GM23248 (cell line): ENCODE measurements around the gene SMIM3. TPM values are rescaled to one million over a fixed set of nuclear protein-coding genes. Genes with fewer than 3 reads are reported as not detected.

Experiments used
- DNase-seq: peaks from one replicate; pipeline ENCODE4 v3.0.0-alpha.2; 2015
- H2AFZ ChIP-seq: fragments of 200-600 bp; sonication (generic); 2 replicates; pipeline ENCODE4 v1.6.1; 2016; ENCODE audit warnings: antibody characterized with exemption
- H3F3A ChIP-seq: fragments of 200-600 bp; sonication (generic); 2 replicates; pipeline ENCODE4 v1.6.1; 2016; ENCODE audit warnings: mild to moderate bottlenecking, antibody characterized with exemption, mixed run types; ENCODE audit not compliant: insufficient read depth
- H3K27ac ChIP-seq: fragments of 200-600 bp; sonication (generic); 2 replicates; pipeline ENCODE4 v1.5.1; 2016; ENCODE audit warnings: mild to moderate bottlenecking
- H3K27me3 ChIP-seq: fragments of 200-600 bp; sonication (generic); replicated peaks from 2 replicates; pipeline ENCODE4 v1.6.1; 2016; ENCODE audit warnings: mild to moderate bottlenecking; ENCODE audit not compliant: insufficient read depth
- H3K36me3 ChIP-seq: fragments of 200-600 bp; sonication (generic); 2 replicates; pipeline ENCODE4 v1.6.1; 2016; ENCODE audit warnings: low read depth, mild to moderate bottlenecking
- H3K4me1 ChIP-seq: fragments of 200-600 bp; sonication (generic); 2 replicates; pipeline ENCODE4 v1.6.1; 2016; ENCODE audit warnings: mild to moderate bottlenecking; ENCODE audit not compliant: insufficient read depth
- H3K4me2 ChIP-seq: fragments of 200-600 bp; sonication (generic); one replicate; pipeline ENCODE4 v1.6.1; 2016; ENCODE audit warnings: mild to moderate bottlenecking; ENCODE audit not compliant: unreplicated experiment
- H3K4me3 ChIP-seq: fragments of 200-600 bp; sonication (generic); 2 replicates; pipeline ENCODE4 v1.5.1; 2016; ENCODE audit warnings: mild to moderate bottlenecking
- H3K79me2 ChIP-seq: fragments of 200-600 bp; sonication (generic); 2 replicates; pipeline ENCODE4 v1.6.1; 2016; ENCODE audit warnings: mild to moderate bottlenecking; ENCODE audit not compliant: insufficient read depth
- H3K9ac ChIP-seq: fragments of 200-600 bp; sonication (generic); 2 replicates; pipeline ENCODE4 v1.6.1; 2016; ENCODE audit warnings: mild to moderate bottlenecking
- H3K9me2 ChIP-seq: fragments of 200-600 bp; sonication (generic); 2 replicates; pipeline ENCODE4 v1.6.1; 2016; ENCODE audit warnings: mixed run types, mild to moderate bottlenecking, moderate library complexity; ENCODE audit not compliant: insufficient read depth
- H3K9me3 ChIP-seq: fragments of 200-600 bp; sonication (generic); one replicate; pipeline ENCODE4 v1.6.1; 2017; ENCODE audit warnings: low read depth
- H4K20me1 ChIP-seq: fragments of 200-600 bp; sonication (generic); 2 replicates; pipeline ENCODE4 v1.6.0; 2016; ENCODE audit not compliant: insufficient read depth
- EZH2 ChIP-seq: fragments of 200-600 bp; sonication (generic); IDR thresholded peaks from 2 replicates; pipeline ENCODE4 v1.6.1; 2018; ENCODE audit warnings: antibody characterized with exemption, mild to moderate bottlenecking; ENCODE audit not compliant: insufficient read depth, poor library complexity, severe bottlenecking
- EZH2phosphoT487 ChIP-seq: fragments of 200-600 bp; sonication (generic); IDR thresholded peaks from 2 replicates; pipeline ENCODE4 v1.6.1; 2018; ENCODE audit warnings: antibody characterized with exemption, moderate library complexity, mild to moderate bottlenecking, low read depth; ENCODE audit not compliant: insufficient read depth
- WGBS, 2 experiments: methylation state at CpG; one replicate each; pipeline ENCODE4 v1.1.6; 2015 to 2017; ENCODE audit warnings: low lambda C conversion rate in 2 of 2, low coverage in 1 of 2; ENCODE audit errors: missing lambda C conversion rate in 2 of 2; 5-methylcytosine and 5-hydroxymethylcytosine counted together
- in situ Hi-C: fragments of 300-500 bp; cut with MboI; formaldehyde crosslinking; loops from 2 replicates; pipeline ENCODE4 v1.15.0; 2020
- polyA plus RNA-seq: library from polyadenylated mRNA; unstranded; fragments of >200 nt; fragmentation: Nextera tagmentation; extraction: Ambion mirVana; gene quantifications from 2 replicates; pipeline ENCODE4 v1.2.1, GENCODE V29; 2016
- total RNA-seq: library from RNA; depleted of rRNA; stranded (reverse); fragments of >200 nt; shearing (Covaris generic); gene quantifications from 2 replicates; pipeline ENCODE4 v1.2.3, GENCODE V29; 2014

Gene SMIM3
- total and polyA plus RNA-seq, 2 experiments from 2014 or later, result 73.8 to 88.3 TPM

DNA sequence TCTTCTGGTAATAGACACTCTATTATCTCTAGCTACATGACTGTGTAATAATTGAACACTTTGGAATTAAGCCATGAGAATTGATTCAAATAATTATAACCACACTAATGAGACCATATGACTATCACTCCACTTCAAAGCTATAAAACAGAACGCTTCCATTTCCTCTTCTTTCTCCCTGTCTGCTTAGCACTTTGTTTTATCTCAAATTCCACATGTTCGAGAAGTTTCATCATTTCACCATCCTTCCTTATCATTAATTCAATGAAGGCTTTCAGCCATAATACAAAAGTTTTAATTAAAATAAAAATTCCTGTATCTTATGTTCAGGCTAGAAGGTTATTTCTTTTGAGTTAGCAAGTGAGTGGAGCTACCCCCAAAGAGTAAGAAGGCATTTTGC lies 12.3 kb upstream of the SMIM3 start:
- H3K4me2 ChIP-seq, result no peak overlapping the region
- no peak overlapping the region for H3K4me3 ChIP-seq
- 40 to 44% methylated on average over 2 of the region's 2 CpGs for WGBS, 2 experiments
- no peaks in the 10 kb centered on the region for H4K20me1 ChIP-seq
- peaks cover 19% of the 10 kb centered on the region for H3K4me1 ChIP-seq
- no peaks in the 10 kb centered on the region for H3K79me2 ChIP-seq
- H3K9me2 ChIP-seq, result no peaks in the 10 kb centered on the region
- H2AFZ ChIP-seq, result no peak overlapping the region
- no peaks in the 10 kb centered on the region for H3K27me3 ChIP-seq
- no peak overlapping the region for H3K9ac ChIP-seq
- no peak for DNase-seq
- no peaks in the 10 kb centered on the region for H3K36me3 ChIP-seq
- in situ Hi-C loops, result no loop called here
- H3K27ac ChIP-seq, result no peak overlapping the region
- H3K9me3 ChIP-seq, result no peaks in the 10 kb centered on the region
- TF ChIP-seq EZH2 (no peak), EZH2phosphoT487 (no peak)
- peaks cover 20% of the 10 kb centered on the region for H3F3A ChIP-seq

GRCh38 chr5:150771034-150771795 lies 7.3 kb upstream of the SMIM3 start:
- H3K27ac ChIP-seq, result no peak overlapping the region
- 97% methylated on average over 1 of the region's 1 CpG for WGBS, 2 experiments

GRCh38 chr5:150774145-150774544 lies 4.4 kb upstream of the SMIM3 start:
- peak; percentile 93 for DNase-seq
- in situ Hi-C loops, result no loop called here

More at GRCh38 chr5:150771034-150771795, 7.3 kb upstream of the SMIM3 start:
- H3K79me2 ChIP-seq, result 0 out of 2 replicates have a peak, but pooled peaks cover 4% of the 10 kb centered on the region
- no peak overlapping the region for H3K9ac ChIP-seq
- no peak overlapping the region for H2AFZ ChIP-seq
- no peaks in the 10 kb centered on the region for H4K20me1 ChIP-seq
- no peaks in the 10 kb centered on the region for H3K27me3 ChIP-seq
- no peak overlapping the region for H3K4me2 ChIP-seq
- H3F3A ChIP-seq, result peaks cover 18% of the 10 kb centered on the region
- in situ Hi-C loops, result no loop called here
- no peaks in the 10 kb centered on the region for H3K9me2 ChIP-seq
- peaks cover 20% of the 10 kb centered on the region for H3K4me1 ChIP-seq
- H3K9me3 ChIP-seq, result no peaks in the 10 kb centered on the region
- H3K4me3 ChIP-seq, result no peak overlapping the region
- DNase-seq, result no peak
- no peaks in the 10 kb centered on the region for H3K36me3 ChIP-seq
- no peak for TF ChIP-seq EZH2
- TF ChIP-seq EZH2phosphoT487, result no peak

DNA sequence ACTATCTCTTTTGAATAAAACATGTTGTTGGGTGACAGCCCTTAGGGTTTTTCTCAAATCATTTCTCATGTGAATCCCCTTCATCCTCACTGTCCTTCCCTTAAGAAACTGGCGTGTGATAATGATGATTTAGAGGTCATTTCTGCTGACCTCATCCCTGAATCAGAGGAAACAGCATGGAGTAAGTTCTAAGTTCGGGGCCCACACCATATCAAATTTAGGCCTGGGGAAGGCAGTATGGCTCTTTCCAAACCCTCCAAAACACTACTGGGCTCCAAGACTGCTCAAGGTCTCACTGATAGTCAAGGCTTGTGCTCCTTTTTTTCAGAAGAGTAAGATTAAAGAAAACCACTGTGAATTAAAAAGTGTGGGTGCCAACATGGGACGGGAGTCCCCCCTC lies 872 bp upstream of the SMIM3 start:
- Histone ChIP-seq H2AFZ (peak overlapping the region; percentile 82), H3K4me1 (peaks cover 54% of the 10 kb centered on the region), H3K9ac (peak overlapping the region; percentile 85), H4K20me1 (no peaks in the 10 kb centered on the region), H3K27me3 (no peaks in the 10 kb centered on the region), H3K9me3 (no peaks in the 10 kb centered on the region), H3K9me2 (no peaks in the 10 kb centered on the region), H3K4me2 (peak overlapping the region; percentile 87), H3K79me2 (peaks cover 50% of the 10 kb centered on the region), H3K27ac (peak overlapping the region; percentile 96), H3F3A (peaks cover 62% of the 10 kb centered on the region), H3K4me3 (peak overlapping the region; percentile 88), H3K36me3 (no peaks in the 10 kb centered on the region)
- peak; percentile 31 for DNase-seq
- TF ChIP-seq EZH2phosphoT487 (no peak), EZH2 (no peak)
- in situ Hi-C loops, result no loop called here
- 40 to 46% methylated on average over 3 of the region's 3 CpGs for WGBS, 2 experiments

More at GRCh38 chr5:150774145-150774544, 4.4 kb upstream of the SMIM3 start:
- 0% methylated on average over 1 of the region's 1 CpG for WGBS, 2 experiments
- Histone ChIP-seq H3K9ac (peak overlapping the region; percentile 20; the same call in 1 of the 2 replicates), H3K27ac (peak overlapping the region; percentile 55), H3K4me2 (peak overlapping the region; percentile 56), H3K79me2 (peaks cover 31% of the 10 kb centered on the region), H3K27me3 (no peaks in the 10 kb centered on the region), H4K20me1 (no peaks in the 10 kb centered on the region), H3K4me3 (peak overlapping the region; percentile 14; the same call in 1 of the 2 replicates), H3K36me3 (no peaks in the 10 kb centered on the region), H3K9me3 (no peaks in the 10 kb centered on the region), H3K4me1 (peaks cover 28% of the 10 kb centered on the region), H2AFZ (no peak overlapping the region), H3F3A (peaks cover 32% of the 10 kb centered on the region), H3K9me2 (no peaks in the 10 kb centered on the region)
- TF ChIP-seq EZH2phosphoT487, result no peak
- TF ChIP-seq EZH2, result no peak

DNA sequence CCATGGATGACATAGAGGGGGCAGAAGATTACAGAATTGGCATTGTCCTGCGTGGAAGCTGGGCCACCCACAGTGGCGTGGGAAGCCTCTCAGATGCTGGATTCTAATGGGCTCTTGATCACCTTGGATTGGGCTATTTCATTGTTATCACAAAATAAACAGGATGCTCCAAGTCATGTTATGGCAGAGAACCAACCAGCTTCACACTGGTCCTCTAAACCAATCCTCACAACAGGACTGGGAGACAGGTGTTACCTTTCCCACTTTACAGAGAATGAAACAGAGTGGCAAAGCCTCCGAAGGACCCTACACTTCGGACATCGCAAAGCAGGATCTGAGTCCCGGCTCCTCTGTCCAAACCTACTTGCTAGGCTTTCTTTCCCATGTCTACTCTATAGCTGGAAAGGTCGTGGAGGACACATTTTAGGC lies 455 bp upstream of the SMIM3 start:
- Histone ChIP-seq H3K9me3 (no peaks in the 10 kb centered on the region), H3K9me2 (no peaks in the 10 kb centered on the region), H3K36me3 (no peaks in the 10 kb centered on the region), H3K27ac (peak overlapping the region; percentile 96), H3K4me1 (peaks cover 58% of the 10 kb centered on the region), H3F3A (peaks cover 66% of the 10 kb centered on the region), H3K4me2 (peak overlapping the region; percentile 87), H3K9ac (peak overlapping the region; percentile 85), H2AFZ (peak overlapping the region; percentile 82), H4K20me1 (no peaks in the 10 kb centered on the region), H3K79me2 (peaks cover 54% of the 10 kb centered on the region), H3K27me3 (no peaks in the 10 kb centered on the region), H3K4me3 (peak overlapping the region; percentile 88)
- in situ Hi-C loops, result no loop called here
- TF ChIP-seq EZH2phosphoT487, result no peak
- no peak for TF ChIP-seq EZH2
- peak; percentile 43 for DNase-seq
- 7 to 12% methylated on average over 7 of the region's 7 CpGs for WGBS, 2 experiments
